ENCODE results near the gene RAB27A. TPM values are rescaled to one million over a fixed set of nuclear protein-coding genes. Genes with fewer than 3 reads are reported as not detected.
A peak's percentile ranks its signal among the peaks of the same experiment; 100 is the strongest.

Gene RAB27A
- total and polyA plus RNA-seq, 9 of the 15 experiments (the other 6 are each of a cell fraction or from before 2014, with no cell fraction given): 31.5 to 171 (median 80.4) TPM

GRCh38 chr15:55279746-55280351 is 9.8 kb downstream of the RAB27A start (continued):
- TF ChIP-seq HSF4 (CRISPR knock-in tag; IDR thresholded peaks at IDR 0.05; ENCODE audit: borderline replicate concordance) (no peak), ZC3H4 (CRISPR knock-in tag; IDR thresholded peaks at IDR 0.05; ENCODE audit: borderline replicate concordance) (no peak), EHMT2 (IDR thresholded peaks at IDR 0.05) (peak; percentile 77), MTA2 (IDR thresholded peaks at IDR 0.05; ENCODE audit: low read depth) (peak; percentile 72), GATAD2B (IDR thresholded peaks at IDR 0.05; ENCODE audit: borderline replicate concordance) (peak; percentile 84), MAFF (IDR thresholded peaks at IDR 0.05; ENCODE audit: low read length) (peak; percentile 68), NFIC (IDR thresholded peaks at IDR 0.05) (peak; percentile 58; the same call in 1 of the 2 replicates), MITF (IDR thresholded peaks at IDR 0.05) (no peak), ARID3A (IDR thresholded peaks at IDR 0.05; ENCODE audit: borderline replicate concordance, low read depth, low read length) (peak; percentile 93; the same call in 1 of the 2 replicates), RFX7 (CRISPR knock-in tag; IDR thresholded peaks at IDR 0.05) (no peak), BRF2 (IDR thresholded peaks at IDR 0.05; ENCODE audit: borderline replicate concordance, insufficient read depth, insufficient read length) (no peak), TCF7L2 (IDR thresholded peaks at IDR 0.05; ENCODE audit: low read depth, low read length) (peak; percentile 43; the same call in 1 of the 2 replicates), ZEB2 (IDR thresholded peaks at IDR 0.05) (peak; percentile 87), TOE1 (IDR thresholded peaks at IDR 0.05; ENCODE audit: borderline replicate concordance) (peak; percentile 41; the same call in 1 of the 2 replicates), TOE1 (CRISPR knock-in tag; IDR thresholded peaks at IDR 0.05; ENCODE audit: borderline replicate concordance, low read depth) (no peak), MECOM (CRISPR knock-in tag; IDR thresholded peaks at IDR 0.05) (no peak), RERE (CRISPR knock-in tag; IDR thresholded peaks at IDR 0.05; ENCODE audit: borderline replicate concordance) (no peak), KLF16 (IDR thresholded peaks at IDR 0.05) (peak; percentile 69), FOSL1 (tag; conservative IDR thresholded peaks at IDR 0.05) (peak; percentile 99), PHF20 (IDR thresholded peaks at IDR 0.05; ENCODE audit: partially characterized antibody) (no peak), SMARCE1 (IDR thresholded peaks at IDR 0.05) (peak; percentile 97)
